NCI-H82 treated with DMSO at 0.1 percent for 48 hours (cell line): Measurements from ENCODE around the gene TFAP2D.

ENCODE experiments used
- DNase-seq: peaks from one replicate; lab custom pipeline; 2025; ENCODE audit not compliant: unreplicated experiment; lab: John Stamatoyannopoulos, UW

The TFAP2D gene

DNA sequence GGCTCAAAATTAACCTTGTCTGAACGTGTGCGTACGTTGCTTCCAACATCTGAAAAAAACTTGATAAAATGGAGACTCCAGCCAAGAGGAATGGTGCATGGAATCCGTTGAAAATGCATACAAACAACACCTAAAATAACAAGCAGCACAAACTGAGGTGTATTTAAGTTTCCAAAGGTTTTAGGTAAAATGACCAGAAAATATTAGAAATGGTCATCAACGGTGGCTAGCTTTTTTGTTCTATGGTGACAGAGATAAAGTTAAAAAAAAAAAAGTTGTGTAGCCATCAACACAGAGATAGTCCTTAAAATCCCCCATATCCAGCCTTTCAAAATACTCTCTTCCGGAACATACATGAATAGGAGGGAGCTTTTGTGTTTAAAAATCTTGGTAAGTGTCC is 104.7 kb downstream of the TFAP2D start:
- DNase-seq = no peak

DNA sequence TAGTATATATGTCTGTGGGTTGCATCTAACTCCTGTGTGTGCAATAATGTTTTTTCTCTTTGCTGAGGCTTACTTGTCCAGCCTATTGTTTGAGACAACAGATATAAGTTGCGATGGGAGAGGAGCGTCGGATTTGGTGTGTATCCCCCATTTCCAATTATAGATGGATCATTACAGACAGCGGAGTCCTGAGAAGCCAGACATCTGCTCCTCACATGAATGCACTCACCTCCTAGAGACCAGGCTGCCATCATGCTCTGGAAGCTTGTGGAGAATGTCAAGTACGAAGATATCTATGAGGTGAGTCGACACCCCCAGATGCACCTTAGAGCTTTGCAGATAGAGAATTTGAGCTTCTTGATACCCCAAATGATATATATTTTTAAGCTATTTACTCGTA is 105.3 kb downstream of the TFAP2D start, which contains the start of gene TFAP2B:
Gene TFAP2B (plus strand): TSS at position 199 of the 400 bp plus-strand sequence. CDS start 21 bp downstream, at position 220.
- DNase-seq = no peak

DNA sequence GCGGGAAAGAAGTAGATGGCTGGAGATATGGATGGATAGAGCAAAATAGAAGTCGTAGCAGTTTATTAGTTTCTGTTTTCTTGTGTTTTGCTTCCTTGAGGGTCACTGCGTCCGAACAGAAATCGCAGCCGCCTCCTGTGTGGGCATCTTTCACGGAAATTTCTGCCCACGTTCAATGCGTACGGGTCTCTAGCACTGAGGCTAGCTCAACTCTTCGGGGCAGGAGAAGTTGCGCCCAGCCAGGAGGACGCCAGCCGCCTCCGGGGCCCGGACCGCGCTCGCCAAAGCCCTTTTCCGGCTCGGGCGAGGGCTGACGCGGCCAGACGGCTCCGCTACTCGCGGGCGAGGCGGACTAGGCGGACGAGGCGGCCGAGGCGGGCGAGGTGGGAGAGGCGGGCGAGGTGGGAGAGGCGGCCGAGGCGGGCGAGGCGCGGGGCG is 106.2 kb downstream of the TFAP2D start:
- DNase-seq = no peak

DNA sequence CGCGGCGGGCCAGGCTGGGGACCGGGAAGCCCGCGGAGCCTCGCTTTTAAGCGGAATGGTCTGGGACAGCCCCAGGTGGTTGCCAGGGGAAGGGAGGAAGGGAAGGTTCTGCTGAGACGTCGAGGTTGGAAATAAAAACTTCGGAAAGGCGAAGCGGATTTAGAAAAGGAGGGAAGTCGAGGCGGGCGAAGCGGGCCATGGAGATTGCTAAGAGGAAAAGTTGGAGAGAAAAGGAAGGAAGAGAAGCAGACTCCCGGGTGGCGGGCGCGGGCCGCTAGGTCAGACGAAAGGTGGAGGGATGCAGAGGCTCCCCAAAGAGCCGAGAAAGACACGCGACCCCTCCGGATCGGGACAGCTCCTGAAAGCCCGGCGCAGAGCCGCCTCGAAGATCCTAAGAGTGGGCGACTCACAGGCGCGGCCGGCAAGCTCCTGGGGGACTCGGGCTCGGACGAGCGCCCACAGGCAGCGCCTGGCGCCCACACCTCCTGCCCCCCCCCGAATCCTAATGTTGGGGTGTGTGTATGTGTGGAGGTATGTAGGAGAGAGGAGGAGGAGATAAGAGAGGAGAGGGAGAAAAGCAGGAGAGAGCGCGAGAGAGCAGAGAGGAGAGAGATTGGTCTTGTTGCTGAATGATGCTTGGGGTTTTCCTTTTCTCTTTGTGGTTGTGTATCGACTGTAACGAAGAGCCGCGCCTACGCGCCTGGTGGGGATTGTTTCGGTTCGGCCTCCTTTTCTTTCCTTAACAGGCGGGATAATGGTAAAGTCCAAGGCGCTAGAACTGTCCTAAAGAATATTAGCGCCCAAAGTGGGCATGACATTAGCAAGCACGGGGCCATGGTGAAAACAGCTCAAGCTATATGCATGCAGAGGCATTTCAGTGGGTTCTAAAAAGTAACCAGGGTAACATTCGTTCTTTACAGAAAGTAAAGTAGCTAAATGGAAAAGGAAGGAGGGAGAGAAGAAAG is 106.9 kb downstream of the TFAP2D start:
- no peak for DNase-seq

DNA sequence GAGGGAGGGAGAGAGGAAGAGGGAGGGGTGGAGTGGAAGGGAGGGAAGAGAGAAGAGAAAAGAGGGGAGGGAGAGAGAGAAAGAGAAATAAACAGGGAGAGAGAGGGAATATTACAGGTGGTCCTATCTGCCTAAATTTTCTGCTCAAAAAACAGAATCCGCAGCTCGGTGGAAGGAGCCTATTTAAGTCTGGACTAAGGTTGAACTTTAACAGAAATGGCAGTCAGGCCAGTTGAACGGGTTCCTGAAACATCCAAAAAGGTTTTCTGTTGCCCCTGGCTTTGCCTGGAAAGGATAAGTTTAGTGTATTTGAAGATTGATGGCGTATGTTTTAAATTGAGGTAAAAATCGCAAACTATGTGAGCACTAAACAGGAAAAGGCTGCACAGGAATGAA is 107.5 kb downstream of the TFAP2D start:
- no peak for DNase-seq

DNA sequence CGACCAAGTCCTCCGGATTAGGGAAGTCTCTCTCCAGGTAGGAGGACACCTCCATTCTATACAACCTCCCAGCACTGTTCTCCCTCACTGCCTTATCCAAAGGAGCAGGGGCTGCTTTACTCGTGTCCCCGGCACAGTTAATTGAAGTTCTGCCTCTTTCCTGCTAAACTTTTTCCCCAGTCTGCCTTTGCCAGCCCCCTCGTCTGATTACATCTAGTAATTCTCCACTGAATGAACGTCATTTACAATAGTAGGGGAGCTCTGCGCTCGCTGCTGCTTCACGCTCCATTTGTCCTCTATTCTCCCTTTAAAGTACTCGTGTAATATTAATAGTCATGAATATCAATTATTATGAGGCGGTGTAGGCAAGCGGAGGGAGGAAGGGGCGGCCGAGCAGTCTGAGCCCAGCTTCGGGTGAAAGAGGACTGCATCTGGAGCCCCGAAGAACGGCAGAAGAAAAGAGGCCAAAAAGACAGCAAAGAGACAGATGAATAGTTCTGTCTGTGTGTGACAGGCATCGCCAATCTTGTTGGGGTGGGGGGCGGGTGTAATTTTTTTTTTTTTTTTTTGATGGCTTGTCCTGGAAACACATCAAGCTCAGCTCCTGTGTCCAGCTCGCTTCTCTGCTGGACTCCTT is 108.2 kb downstream of the TFAP2D start:
- DNase-seq = no peak

DNA sequence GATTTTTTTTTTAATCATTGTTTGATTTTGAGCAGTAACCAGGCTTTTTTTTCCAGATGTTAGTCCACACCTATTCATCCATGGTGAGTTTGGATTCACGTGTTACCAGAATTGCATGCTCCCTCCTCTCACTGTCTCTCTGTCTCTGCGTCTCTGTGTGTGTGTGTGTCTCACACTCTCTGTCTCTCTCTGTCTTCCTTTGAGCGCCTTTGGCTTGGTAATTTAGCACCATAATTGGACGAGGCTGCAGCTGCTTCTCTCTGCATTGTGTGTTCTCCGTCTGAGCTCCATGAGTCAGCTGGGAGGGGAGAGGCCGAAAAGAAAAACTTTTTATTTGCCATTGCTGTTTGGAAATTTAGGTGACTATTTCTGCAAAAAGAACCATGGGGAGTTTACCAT is 108.8 kb downstream of the TFAP2D start:
- no peak for DNase-seq
